CD1c-positive myeloid dendritic cell (primary cell): ENCODE measurements around the gene GOSR1.
"Not testable (repeated sequence)": the region's sequence is repeated elsewhere in the genome, so short reads cannot be mapped to it uniquely, and the experiment has no call there.

ENCODE experiments used
- DNase-seq: peaks from one replicate; pipeline ENCODE4 v3.0.0-alpha.2; 2016; ENCODE audit errors: extremely low spot score

Gene GOSR1

GRCh38 chr17:30545024-30545423, 67.8 kb downstream of the GOSR1 start:
- DNase-seq = no peak

GRCh38 chr17:30547778-30548573, 70.8 kb downstream of the GOSR1 start:
- no peak for DNase-seq

GRCh38 chr17:30549181-30549580, 72.0 kb downstream of the GOSR1 start:
- DNase-seq = not testable (repeated sequence)

- no peak for DNase-seq
Measured at GRCh38 chr17:30549864-30550511, 72.8 kb downstream of the GOSR1 start.

GRCh38 chr17:30550512-30551273, 73.5 kb downstream of the GOSR1 start:
- DNase-seq = peak; percentile 44

GRCh38 chr17:30551274-30551995, 74.2 kb downstream of the GOSR1 start:
- DNase-seq = peak; percentile 6

GRCh38 chr17:30551996-30552339, 74.8 kb downstream of the GOSR1 start:
- DNase-seq = no peak

GRCh38 chr17:30552994-30553566, 75.9 kb downstream of the GOSR1 start:
- no peak for DNase-seq

GRCh38 chr17:30553823-30554440, 76.7 kb downstream of the GOSR1 start:
- not testable (repeated sequence) for DNase-seq

GRCh38 chr17:30554839-30555751, 77.9 kb downstream of the GOSR1 start:
- no peak for DNase-seq

- DNase-seq = no peak
Measured at GRCh38 chr17:30555942-30556341, 78.7 kb downstream of the GOSR1 start.

- no peak for DNase-seq
Measured at GRCh38 chr17:30556374-30557332, 79.4 kb downstream of the GOSR1 start.

- DNase-seq = no peak
Measured at GRCh38 chr17:30557916-30558685, 80.9 kb downstream of the GOSR1 start.

GRCh38 chr17:30558686-30559545, 81.7 kb downstream of the GOSR1 start:
- no peak for DNase-seq

- DNase-seq = no peak
Measured at GRCh38 chr17:30559656-30560055, 82.4 kb downstream of the GOSR1 start.

GRCh38 chr17:30560117-30561026, 83.2 kb downstream of the GOSR1 start:
- DNase-seq = not testable (repeated sequence)
